Kidney (tissue), 14 donors: Measurements from ENCODE around the gene OR2A12. TPM values are rescaled to one million over a fixed set of nuclear protein-coding genes. Genes with fewer than 3 reads are reported as not detected.

Experiments used
- DNase-seq, 5 donors: peaks; one replicate each; pipeline ENCODE4 v3.0.0-alpha.2; 2013 to 2020
- FAIRE-seq: peaks from 2 replicates; lab custom pipeline; 2012; peaks lifted over from hg19 to GRCh38; lab: Jason Lieb, UNC
- H3K27ac ChIP-seq, 2 donors: one replicate each; pipeline ENCODE4 v1.7.0; 2013; ENCODE audit warnings: low read depth in 2 of 2, low read length in 2 of 2, inconsistent platforms in 1 of 2
- H3K27me3 ChIP-seq: one replicate; pipeline ENCODE4 v1.7.1; 2013; ENCODE audit warnings: low read length, inconsistent platforms; ENCODE audit not compliant: control insufficient read depth, insufficient read depth
- H3K36me3 ChIP-seq, 3 donors: one replicate each; pipeline versions ENCODE4 v1.7.0 to v1.7.1; 2013; ENCODE audit warnings: low read length in 3 of 3, control low read depth in 1 of 3, inconsistent platforms in 1 of 3; ENCODE audit not compliant: insufficient read depth in 3 of 3, control insufficient read depth in 2 of 3
- H3K4me1 ChIP-seq, 3 donors: one replicate each; pipeline versions ENCODE4 v1.7.0 to v1.7.1; 2013; ENCODE audit warnings: low read length in 3 of 3, inconsistent platforms in 1 of 3, low read depth in 1 of 3; ENCODE audit not compliant: control insufficient read depth in 2 of 3, insufficient read depth in 2 of 3
- H3K4me3 ChIP-seq, 3 donors: one replicate each; pipeline versions ENCODE4 v1.7.0 to v1.8.1; 2013; ENCODE audit warnings: low read length in 3 of 3, control low read depth in 1 of 3, inconsistent platforms in 1 of 3
- H3K9ac ChIP-seq, 3 donors: one replicate each; pipeline versions ENCODE4 v1.7.0 to v1.7.1; 2013; ENCODE audit warnings: low read length in 3 of 3, control low read depth in 1 of 3, inconsistent platforms in 1 of 3
- H3K9me3 ChIP-seq, 3 donors: one replicate each; pipeline versions ENCODE4 v1.7.0 to v1.7.1; 2013; ENCODE audit warnings: low read length in 3 of 3, control low read depth in 1 of 3, inconsistent platforms in 1 of 3; ENCODE audit not compliant: control insufficient read depth in 2 of 3, insufficient read depth in 1 of 3
- CTCF ChIP-seq: IDR thresholded peaks from 3 replicates; pipeline ENCODE4 v1.5.1; 2012; ENCODE audit warnings: mild to moderate bottlenecking, moderate library complexity, borderline replicate concordance; ENCODE audit not compliant: insufficient read depth; ENCODE audit errors: extremely low read depth
- intact Hi-C: fragments of 100-400 bp; cut with DNase I; formaldehyde crosslinking; loops from one replicate; pipeline ENCODE4 v1.11.1; 2022
- polyA plus RNA-seq: library from polyadenylated mRNA; stranded (reverse); fragments of 350-450 nt; fragmentation: Illumina TruSeq; extraction: RNeasy Lipid Tissue Mini Kit (QIAGEN cat#74804); gene quantifications from one replicate; pipeline ENCODE4 v1.2.3, GENCODE V29; 2014; ENCODE audit warnings: low read depth, low replicate concordance; ENCODE audit not compliant: insufficient read depth
- total RNA-seq: library from RNA; stranded (reverse); fragmentation: NEBNext Ultra II Directional; extraction: Animal tissue kit (Norgen Biotek cat#: 25700); gene quantifications from one replicate; pipeline ENCODE4 v1.2.1, GENCODE V29; 2021
- donor health status: control.
- donor health status: control.
- donor health status: control.
- donor health status: control.
- donor health status: control.
- donor health status: DM: yes; HTN: yes; CAD: no.
- donor health status: Normal renal cell carcinoma (clear cell type).

OR2A12 gene
- total and polyA plus RNA-seq, 2 donors from 2014 or later = not detected

GRCh38 chr7:144069953-144070352 is 16.1 kb upstream of the OR2A12 start:
- no peaks in the 10 kb centered on the region for H3K27me3 ChIP-seq
- H3K36me3 ChIP-seq = no peaks in the 10 kb centered on the region
- FAIRE-seq = no peak
- no peak for TF ChIP-seq CTCF
- no peak overlapping the region for H3K4me3 ChIP-seq
- no peak for DNase-seq
- no peak overlapping the region for H3K27ac ChIP-seq
- intact Hi-C loops = no loop called here
- H3K9me3 ChIP-seq = no peaks in the 10 kb centered on the region
- H3K4me1 ChIP-seq = no peaks in the 10 kb centered on the region
- no peak overlapping the region for H3K9ac ChIP-seq

GRCh38 chr7:144074374-144074773 is 11.7 kb upstream of the OR2A12 start:
- intact Hi-C loops = no loop called here
- Histone ChIP-seq H3K27ac (no peak overlapping the region), H3K36me3 (no peaks in the 10 kb centered on the region), H3K27me3 (no peaks in the 10 kb centered on the region), H3K9me3 (no peaks in the 10 kb centered on the region), H3K4me1 (no peaks in the 10 kb centered on the region), H3K4me3 (no peak overlapping the region), H3K9ac (no peak overlapping the region)
- FAIRE-seq = no peak
- no peak for TF ChIP-seq CTCF
- no peak for DNase-seq

GRCh38 chr7:144086730-144087129 is 652 bp downstream of the OR2A12 start:
- TF ChIP-seq CTCF = no peak
- H3K27ac ChIP-seq = no peak overlapping the region
- H3K9ac ChIP-seq = no peak overlapping the region
- no peak for FAIRE-seq
- peaks cover 0 to 4% (median 0%) of the 10 kb centered on the region in 3 donors for H3K9me3 ChIP-seq
- no peaks in the 10 kb centered on the region for H3K27me3 ChIP-seq
- no peaks in the 10 kb centered on the region for H3K36me3 ChIP-seq
- DNase-seq = no peak
- intact Hi-C loops = no loop called here
- H3K4me1 ChIP-seq = no peaks in the 10 kb centered on the region
- H3K4me3 ChIP-seq = no peak overlapping the region

GRCh38 chr7:144087230-144087629 is 1.2 kb downstream of the OR2A12 start:
- DNase-seq = no peak
- Histone ChIP-seq H3K4me1 (no peaks in the 10 kb centered on the region), H3K36me3 (no peaks in the 10 kb centered on the region), H3K9me3 (peaks cover 0 to 4% (median 0%) of the 10 kb centered on the region in 3 donors), H3K27ac (no peak overlapping the region), H3K9ac (no peak overlapping the region), H3K27me3 (no peaks in the 10 kb centered on the region), H3K4me3 (no peak overlapping the region)
- FAIRE-seq = no peak
- no peak for TF ChIP-seq CTCF
- intact Hi-C loops = no loop called here
